PC-3 (cell line): Measurements from ENCODE around the gene PTPRA. TPM values are rescaled to one million over a fixed set of nuclear protein-coding genes. Genes with fewer than 3 reads are reported as not detected.

ENCODE experiments used
- ATAC-seq: fragments of 200-7000 bp; cut with Tn5 transposase; 2 replicates; pipeline ENCODE4 v1.9.1; 2020; ENCODE audit warnings: mild to moderate bottlenecking, moderate library complexity
- BruUV-seq: library from RNA; stranded (reverse); fragments of 400-500 nt; replicated peaks from 2 replicates; lab custom pipeline; 2021; lab: Mats Ljungman, UMichigan
- CTCF ChIA-PET: fragments of 300-600 bp; sonication (Branson Sonifier 250); formaldehyde crosslinking; loops from one replicate; lab custom pipeline; 2022; ENCODE audit warnings: antibody characterized with exemption; lab: Charles Lee
- POLR2A ChIA-PET: fragments of 300-600 bp; sonication (Branson Sonifier 250); formaldehyde crosslinking; loops from one replicate; lab custom pipeline; 2022; ENCODE audit warnings: antibody characterized with exemption; ENCODE audit not compliant: unreplicated experiment; lab: Charles Lee
- DNase-seq: peaks from one replicate; pipeline ENCODE4 v3.0.0-alpha.2; 2015
- H2AFZ ChIP-seq: fragments of 300-600 bp; sonication (generic); 2 replicates; pipeline ENCODE4 v1.6.0; 2016; ENCODE audit warnings: antibody characterized with exemption, low read length
- H3F3A ChIP-seq: fragments of 300-600 bp; sonication (generic); one replicate; pipeline ENCODE4 v1.6.0; 2017; ENCODE audit warnings: antibody characterized with exemption, low read length, control low read depth, mild to moderate bottlenecking; ENCODE audit not compliant: unreplicated experiment
- H3K27ac ChIP-seq: fragments of 300-600 bp; sonication (generic); 2 replicates; pipeline ENCODE4 v1.5.1; 2016; ENCODE audit warnings: mild to moderate bottlenecking, low read length
- H3K27me3 ChIP-seq: fragments of 300-600 bp; sonication (generic); 2 replicates; pipeline ENCODE4 v1.6.1; 2016; ENCODE audit warnings: low read length, mixed read lengths
- H3K36me3 ChIP-seq: fragments of 300-600 bp; sonication (generic); 2 replicates; pipeline ENCODE4 v1.6.1; 2016; ENCODE audit warnings: low read depth, mixed run types, low read length, mixed read lengths
- H3K4me1 ChIP-seq: fragments of 300-600 bp; sonication (generic); 2 replicates; pipeline ENCODE4 v1.5.1; 2016; ENCODE audit warnings: low read length; ENCODE audit not compliant: insufficient read depth
- H3K4me2 ChIP-seq: fragments of 300-600 bp; sonication (generic); 2 replicates; pipeline ENCODE4 v1.6.0; 2016; ENCODE audit warnings: low read length
- H3K4me3 ChIP-seq: fragments of 300-600 bp; sonication (generic); 2 replicates; pipeline ENCODE4 v1.5.1; 2016; ENCODE audit warnings: mild to moderate bottlenecking, low read length, mixed read lengths
- H3K79me2 ChIP-seq: fragments of 300-600 bp; sonication (generic); 2 replicates; pipeline ENCODE4 v1.6.1; 2017; ENCODE audit warnings: low read length, mixed read lengths
- H3K9ac ChIP-seq: fragments of 300-600 bp; sonication (generic); 2 replicates; pipeline ENCODE4 v1.6.0; 2016; ENCODE audit warnings: mild to moderate bottlenecking, low read length
- H3K9me2 ChIP-seq: fragments of 300-600 bp; sonication (generic); replicated peaks from 2 replicates; pipeline ENCODE4 v1.6.1; 2016; ENCODE audit warnings: mixed run types, low read length, mixed read lengths
- H3K9me3 ChIP-seq: fragments of 300-600 bp; sonication (generic); 2 replicates; pipeline ENCODE4 v1.6.1; 2016; ENCODE audit warnings: low read length, mixed read lengths
- H4K20me1 ChIP-seq: fragments of 300-600 bp; sonication (generic); 2 replicates; pipeline ENCODE4 v1.6.1; 2016; ENCODE audit warnings: low read length, mixed read lengths
- EZH2 ChIP-seq: fragments of 300-600 bp; sonication (generic); IDR thresholded peaks from one replicate; pipeline ENCODE4 v1.6.1; 2017; ENCODE audit warnings: antibody characterized with exemption, mild to moderate bottlenecking, low read length; ENCODE audit not compliant: unreplicated experiment
- EZH2phosphoT487 ChIP-seq: fragments of 300-600 bp; sonication (generic); IDR thresholded peaks from 2 replicates; pipeline ENCODE4 v1.6.1; 2018; ENCODE audit warnings: mild to moderate bottlenecking, antibody characterized with exemption, low read length, borderline replicate concordance
- intact Hi-C: fragments of 100-400 bp; cut with micrococcal nuclease; formaldehyde crosslinking; loops from 2 replicates; pipeline ENCODE4 v1.9.0; 2023
- total RNA-seq: library from RNA; depleted of rRNA; stranded (reverse); fragments of >200 nt; gene quantifications from 2 replicates; pipeline ENCODE4 v1.2.3, GENCODE V29; 2014
- TF ChIP-seq, protein P1 (sequence below): fragments of 300-600 bp; sonication (generic); conservative IDR thresholded peaks from 2 replicates; pipeline ENCODE4 v1.5.1; 2017; ENCODE audit warnings: antibody characterized with exemption, low read depth, mild to moderate bottlenecking, low read length

The PTPRA gene
- total RNA-seq, 1 experiment from 2014 or later: 35.0 TPM

DNA sequence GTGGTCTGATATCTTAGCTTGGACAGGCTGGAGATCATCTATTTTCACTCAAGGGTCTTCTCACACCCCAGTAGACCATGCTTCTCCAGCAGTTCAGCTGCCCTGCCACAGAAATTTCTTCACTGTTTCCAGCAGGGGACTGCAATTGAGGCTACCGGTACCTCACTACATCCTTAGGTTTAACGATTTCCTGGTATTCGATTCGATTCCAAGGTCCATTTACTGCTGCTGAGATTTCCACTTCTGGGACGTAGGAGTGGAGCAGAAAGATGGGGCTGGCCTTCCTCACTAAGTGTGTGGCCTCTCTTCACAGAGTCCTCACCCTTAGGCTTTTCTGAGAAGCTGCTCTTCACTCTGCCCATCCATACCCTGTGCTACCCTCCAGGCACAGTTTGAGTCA lies 26.6 kb upstream of the PTPRA start:
- H3K9me2 ChIP-seq: no peaks in the 10 kb centered on the region
- BruUV-seq: no TSS peak
- H3K9me3 ChIP-seq: no peaks in the 10 kb centered on the region
- no peaks in the 10 kb centered on the region for H3K4me1 ChIP-seq
- no peak for TF ChIP-seq EZH2
- TF ChIP-seq, protein P1, sequence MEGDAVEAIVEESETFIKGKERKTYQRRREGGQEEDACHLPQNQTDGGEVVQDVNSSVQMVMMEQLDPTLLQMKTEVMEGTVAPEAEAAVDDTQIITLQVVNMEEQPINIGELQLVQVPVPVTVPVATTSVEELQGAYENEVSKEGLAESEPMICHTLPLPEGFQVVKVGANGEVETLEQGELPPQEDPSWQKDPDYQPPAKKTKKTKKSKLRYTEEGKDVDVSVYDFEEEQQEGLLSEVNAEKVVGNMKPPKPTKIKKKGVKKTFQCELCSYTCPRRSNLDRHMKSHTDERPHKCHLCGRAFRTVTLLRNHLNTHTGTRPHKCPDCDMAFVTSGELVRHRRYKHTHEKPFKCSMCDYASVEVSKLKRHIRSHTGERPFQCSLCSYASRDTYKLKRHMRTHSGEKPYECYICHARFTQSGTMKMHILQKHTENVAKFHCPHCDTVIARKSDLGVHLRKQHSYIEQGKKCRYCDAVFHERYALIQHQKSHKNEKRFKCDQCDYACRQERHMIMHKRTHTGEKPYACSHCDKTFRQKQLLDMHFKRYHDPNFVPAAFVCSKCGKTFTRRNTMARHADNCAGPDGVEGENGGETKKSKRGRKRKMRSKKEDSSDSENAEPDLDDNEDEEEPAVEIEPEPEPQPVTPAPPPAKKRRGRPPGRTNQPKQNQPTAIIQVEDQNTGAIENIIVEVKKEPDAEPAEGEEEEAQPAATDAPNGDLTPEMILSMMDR: no peak
- TF ChIP-seq EZH2phosphoT487: no peak
- no peaks in the 10 kb centered on the region for H4K20me1 ChIP-seq
- no peak overlapping the region for H3K27ac ChIP-seq
- no peak overlapping the region for H3K4me3 ChIP-seq
- intact Hi-C loops: no loop called here
- ChIA-PET POLR2A (no interaction called here), CTCF (no interaction called here)
- no peak overlapping the region for H2AFZ ChIP-seq
- H3K9ac ChIP-seq: no peak overlapping the region
- H3F3A ChIP-seq: no peaks in the 10 kb centered on the region
- no peaks in the 10 kb centered on the region for H3K36me3 ChIP-seq
- peaks cover 8% of the 10 kb centered on the region for H3K79me2 ChIP-seq
- H3K27me3 ChIP-seq: no peaks in the 10 kb centered on the region
- H3K4me2 ChIP-seq: no peak overlapping the region
- no peak for ATAC-seq
- no peak for DNase-seq

DNA sequence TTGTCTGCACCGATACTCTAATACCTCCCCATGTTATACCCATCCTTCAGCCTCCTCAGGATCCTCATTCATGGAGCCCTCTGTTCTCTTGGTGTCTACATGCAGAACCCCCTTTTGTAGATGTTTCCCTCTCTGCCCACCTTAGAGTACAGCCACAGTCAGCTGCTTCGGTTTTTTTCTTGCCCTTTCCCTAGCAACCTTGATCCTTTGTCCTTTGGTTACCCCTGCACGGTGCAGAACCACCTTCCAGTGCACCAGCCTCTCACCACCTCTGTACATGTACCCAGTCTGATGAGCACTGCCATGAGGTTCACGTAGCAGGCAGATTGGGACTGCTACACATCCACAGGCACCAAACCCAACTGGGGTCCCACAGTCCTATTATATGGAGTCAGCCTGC lies 25.5 kb upstream of the PTPRA start:
- ATAC-seq: no peak

DNA sequence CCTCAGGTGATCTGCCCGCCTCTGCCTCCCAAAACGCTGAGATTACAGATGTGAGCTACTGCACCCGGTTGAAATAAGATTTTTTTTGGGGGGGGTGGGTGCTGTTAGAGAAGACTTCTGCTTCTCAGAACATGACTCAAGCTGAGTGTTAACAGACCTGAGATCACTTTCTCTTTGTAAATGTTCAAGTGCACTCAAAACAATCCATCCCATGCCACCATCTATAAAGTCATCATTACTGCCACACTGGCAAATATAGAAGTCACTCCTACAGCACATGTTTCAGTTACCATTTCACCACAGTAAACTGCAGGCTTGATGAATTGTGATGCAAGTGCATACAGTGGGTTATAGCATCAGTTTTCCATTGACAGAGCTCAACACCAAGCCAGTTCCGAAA lies 23.8 kb upstream of the PTPRA start:
- H3K9me2 ChIP-seq: no peaks in the 10 kb centered on the region
- no peaks in the 10 kb centered on the region for H4K20me1 ChIP-seq
- no peaks in the 10 kb centered on the region for H3F3A ChIP-seq
- ChIA-PET POLR2A (no interaction called here), CTCF (no interaction called here)
- H3K9ac ChIP-seq: no peak overlapping the region
- no peak for TF ChIP-seq EZH2phosphoT487
- TF ChIP-seq, protein P1: no peak
- no peak for TF ChIP-seq EZH2
- H3K79me2 ChIP-seq: 0 out of 2 replicates have a peak, but pooled peaks cover 4% of the 10 kb centered on the region
- no peaks in the 10 kb centered on the region for H3K9me3 ChIP-seq
- no peak overlapping the region for H3K27ac ChIP-seq
- ATAC-seq: no peak
- no peak overlapping the region for H3K4me3 ChIP-seq
- no peaks in the 10 kb centered on the region for H3K4me1 ChIP-seq
- BruUV-seq: no TSS peak
- no peak overlapping the region for H2AFZ ChIP-seq
- H3K36me3 ChIP-seq: no peaks in the 10 kb centered on the region
- H3K27me3 ChIP-seq: no peaks in the 10 kb centered on the region
- DNase-seq: no peak
- H3K4me2 ChIP-seq: no peak overlapping the region
- intact Hi-C loops: no loop called here

More for the DNA sequence above, 25.5 kb upstream of the PTPRA start:
- Histone ChIP-seq H4K20me1 (no peaks in the 10 kb centered on the region), H3K4me2 (no peak overlapping the region), H3K4me3 (no peak overlapping the region), H3K79me2 (0 out of 2 replicates have a peak, but pooled peaks cover 4% of the 10 kb centered on the region), H3K9ac (no peak overlapping the region), H3K27ac (no peak overlapping the region), H3K36me3 (no peaks in the 10 kb centered on the region), H2AFZ (no peak overlapping the region), H3F3A (no peaks in the 10 kb centered on the region), H3K4me1 (no peaks in the 10 kb centered on the region), H3K9me3 (no peaks in the 10 kb centered on the region), H3K27me3 (no peaks in the 10 kb centered on the region), H3K9me2 (no peaks in the 10 kb centered on the region)
- no peak for DNase-seq
- intact Hi-C loops: no loop called here
- CTCF ChIA-PET: no interaction called here
- BruUV-seq: no TSS peak
- TF ChIP-seq EZH2 (no peak), EZH2phosphoT487 (no peak)
- TF ChIP-seq, protein P1: no peak
- POLR2A ChIA-PET: no interaction called here
